GM21528 (cell line): Measurements from ENCODE around the gene RNU2-63P.
"Not testable (repeated sequence)": the region's sequence is repeated elsewhere in the genome, so short reads cannot be mapped to it uniquely, and the experiment has no call there.

Source experiments
- ATAC-seq: cut with Tn5 transposase; IDR thresholded peaks from one replicate; pipeline ENCODE4 v1.9.1; 2021; ENCODE audit warnings: mild to moderate bottlenecking, moderate library complexity; ENCODE audit not compliant: unreplicated experiment, low FRiP score

RNU2-63P gene

DNA sequence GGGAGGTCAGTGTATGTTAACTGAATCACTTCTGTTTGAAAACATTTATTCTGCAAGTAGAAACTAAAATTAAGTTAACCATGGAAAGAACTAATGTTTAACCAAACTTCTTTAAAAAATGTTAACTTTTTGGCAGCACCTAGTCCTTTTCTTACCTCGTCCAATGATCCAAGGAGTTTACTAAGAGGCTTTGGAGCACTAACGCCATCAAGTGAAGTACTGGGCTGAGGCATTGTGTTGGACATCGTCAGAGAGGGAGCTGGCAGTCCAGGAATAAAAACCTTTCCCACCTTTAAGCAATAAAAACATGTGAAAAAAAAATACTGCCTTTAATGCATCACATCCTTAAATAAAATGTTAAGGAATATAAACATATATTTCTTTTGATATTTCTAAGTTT is 23.8 kb downstream of the RNU2-63P start:
- not testable (repeated sequence) for ATAC-seq

DNA sequence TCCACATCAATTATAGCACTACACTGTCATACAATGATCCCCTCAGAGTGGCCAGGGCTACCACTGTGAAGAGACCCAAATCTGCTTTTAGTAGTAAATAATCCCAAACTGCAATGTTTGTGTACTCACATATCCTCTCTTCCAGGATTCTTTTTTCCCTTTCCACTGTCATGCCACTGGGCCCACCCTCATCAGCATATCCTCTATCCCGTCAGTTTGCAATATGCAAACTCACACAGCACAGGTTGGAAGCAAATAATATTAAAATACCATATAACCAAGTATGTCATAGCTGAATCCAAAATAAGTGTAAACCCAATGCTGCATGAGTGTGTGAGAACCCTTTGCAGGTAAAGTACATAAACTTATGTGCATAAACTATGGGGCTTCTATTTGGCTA is 28.9 kb downstream of the RNU2-63P start:
- not testable (repeated sequence) for ATAC-seq

DNA sequence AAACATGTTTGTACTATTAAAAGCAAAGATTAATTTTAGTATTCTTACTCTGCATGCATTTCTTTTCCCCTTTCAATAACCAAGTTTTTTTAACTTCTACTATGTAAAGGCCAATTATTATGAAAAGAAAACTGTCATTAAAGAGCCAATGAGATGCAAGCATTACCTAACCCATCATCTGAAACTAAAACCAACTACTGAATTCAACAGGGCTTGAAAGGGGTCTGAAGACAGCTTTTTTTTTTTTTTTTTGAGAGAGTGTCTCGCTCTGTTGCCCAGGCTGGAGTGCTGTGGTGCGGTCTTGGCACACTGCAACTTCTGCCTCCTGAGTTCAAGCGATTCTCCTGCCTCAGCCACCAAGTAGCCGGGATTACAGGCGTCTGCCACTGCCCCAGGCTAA is 30.4 kb downstream of the RNU2-63P start:
- ATAC-seq = not testable (repeated sequence)

DNA sequence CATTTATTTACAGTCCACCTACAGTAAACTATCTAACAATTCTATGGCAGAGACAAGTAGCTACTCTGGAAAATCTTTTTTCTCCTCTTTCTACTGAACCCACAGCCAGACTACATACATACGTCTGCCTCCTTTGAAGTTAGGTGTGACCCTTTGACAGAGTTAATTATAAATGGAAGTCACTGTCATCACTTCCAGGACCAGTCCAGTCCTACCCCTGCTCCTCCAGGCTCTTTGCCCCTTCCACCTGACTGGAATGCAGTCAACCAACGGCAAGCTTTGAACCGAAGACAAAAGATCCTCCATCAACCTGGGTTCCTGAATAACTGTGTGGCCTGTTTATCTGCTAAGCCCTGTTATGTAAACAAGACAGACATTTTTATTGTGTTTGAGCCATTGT is 35.2 kb downstream of the RNU2-63P start:
- not testable (repeated sequence) for ATAC-seq

DNA sequence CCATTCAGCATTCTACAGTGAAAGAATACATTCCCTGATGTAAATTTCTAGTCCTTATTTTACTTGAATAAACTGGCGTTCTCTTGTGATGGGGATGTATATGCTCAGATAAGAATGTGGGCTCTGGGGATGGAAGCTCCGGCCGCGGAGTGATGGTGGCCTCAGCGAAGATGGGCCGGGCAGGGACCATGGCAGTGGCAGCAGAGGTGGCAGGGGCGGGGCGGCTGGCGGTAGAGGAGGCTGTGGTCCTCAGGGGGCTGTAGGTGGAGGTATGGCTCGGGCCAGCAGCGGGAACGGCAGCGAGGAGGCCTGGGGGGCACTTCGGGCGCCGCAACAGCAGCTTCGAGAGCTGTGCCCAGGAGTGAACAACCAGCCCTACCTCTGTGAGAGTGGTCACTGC is 44.0 kb downstream of the RNU2-63P start:
- ATAC-seq = not testable (repeated sequence)
